ENCODE results near the gene ZNF664. TPM values are rescaled to one million over a fixed set of nuclear protein-coding genes. Genes with fewer than 3 reads are reported as not detected.

The ZNF664 gene
- total RNA-seq, 1 experiment from 2014 or later = 80.8 TPM

DNA sequence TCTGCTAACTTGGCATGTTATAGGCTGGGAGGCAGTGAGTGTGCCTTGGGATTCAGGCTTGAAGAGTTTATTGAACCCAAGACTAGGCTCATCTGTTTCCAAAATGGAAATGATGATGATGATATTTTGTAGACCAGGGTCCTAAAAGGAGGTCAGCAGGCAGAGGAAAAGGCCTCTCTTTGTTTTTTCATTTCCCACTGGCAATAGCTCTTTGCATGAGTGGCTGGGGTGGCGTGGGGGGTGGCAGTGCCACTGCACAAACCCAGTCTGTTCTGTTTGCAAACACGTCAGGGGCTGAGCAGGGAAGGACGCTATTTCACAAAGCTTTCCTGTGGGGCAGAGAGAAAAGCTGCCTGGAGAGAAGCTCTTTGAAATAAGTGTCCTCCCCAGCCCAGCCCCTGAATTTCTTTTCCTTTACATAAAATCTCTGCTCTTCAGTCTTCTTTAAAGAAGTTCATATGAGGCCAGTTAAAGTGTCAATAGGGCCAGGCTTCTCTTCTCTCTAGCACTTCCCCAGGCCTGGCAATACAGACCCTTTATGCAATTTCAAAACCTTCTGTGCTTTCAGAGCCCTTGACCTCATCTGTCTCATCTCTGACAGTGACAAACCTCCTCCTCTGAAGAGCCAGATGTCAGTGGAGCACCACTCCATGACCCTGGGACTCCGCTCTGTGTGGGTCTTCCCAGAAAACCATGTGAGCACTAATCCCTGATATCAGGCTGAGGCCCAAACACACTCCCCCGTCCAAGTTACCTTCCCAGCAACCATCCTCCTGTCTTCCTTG lies 72.8 kb downstream of the ZNF664 start:
- Histone ChIP-seq H3K79me2 (ENCODE audit: low read length) (no peaks in the 10 kb centered on the region), H3K4me3 (ENCODE audit: low read length) (no peak overlapping the region), H3F3A (ENCODE audit: low read length, unreplicated experiment) (no peaks in the 10 kb centered on the region), H3K27me3 (ENCODE audit: low read length) (no peaks in the 10 kb centered on the region), H3K4me1 (ENCODE audit: insufficient read depth, low read length) (no peaks in the 10 kb centered on the region), H4K20me1 (ENCODE audit: low read length) (no peaks in the 10 kb centered on the region), H3K27ac (ENCODE audit: low read length) (no peak overlapping the region), H2AFZ (ENCODE audit: low read length) (no peak overlapping the region), H3K9ac (ENCODE audit: low read length) (no peak overlapping the region), H3K4me2 (ENCODE audit: low read length) (no peak overlapping the region), H3K9me3 (ENCODE audit: low read length) (peaks cover 16% of the 10 kb centered on the region), H3K36me3 (ENCODE audit: low read depth, low read length) (no peaks in the 10 kb centered on the region), H3K9me2 (replicated peaks; ENCODE audit: low read length) (no peaks in the 10 kb centered on the region)
- ChIA-PET CTCF (no interaction called here), POLR2A (ENCODE audit: unreplicated experiment) (no interaction called here)
- ATAC-seq = no peak
- no TSS peak for BruUV-seq (replicated peaks)
- DNase-seq = no peak
- intact Hi-C loops (cut with micrococcal nuclease) = no loop called here
- TF ChIP-seq CTCF (conservative IDR thresholded peaks at IDR 0.05; ENCODE audit: low read depth, low read length) (no peak), EZH2 (IDR thresholded peaks at IDR 0.05; ENCODE audit: low read length, unreplicated experiment) (no peak), EZH2phosphoT487 (IDR thresholded peaks at IDR 0.05; ENCODE audit: borderline replicate concordance, low read length) (no peak)

- no TSS peak for BruUV-seq (replicated peaks)
- Histone ChIP-seq H3K4me3 (ENCODE audit: low read length) (no peak overlapping the region), H2AFZ (ENCODE audit: low read length) (no peak overlapping the region), H3K4me1 (ENCODE audit: insufficient read depth, low read length) (no peaks in the 10 kb centered on the region), H3K27me3 (ENCODE audit: low read length) (no peaks in the 10 kb centered on the region), H3F3A (ENCODE audit: low read length, unreplicated experiment) (no peaks in the 10 kb centered on the region), H3K4me2 (ENCODE audit: low read length) (no peak overlapping the region), H3K9ac (ENCODE audit: low read length) (no peak overlapping the region), H3K9me3 (ENCODE audit: low read length) (peaks cover 16% of the 10 kb centered on the region), H3K9me2 (replicated peaks; ENCODE audit: low read length) (no peaks in the 10 kb centered on the region), H3K27ac (ENCODE audit: low read length) (no peak overlapping the region), H3K79me2 (ENCODE audit: low read length) (no peaks in the 10 kb centered on the region), H3K36me3 (ENCODE audit: low read depth, low read length) (no peaks in the 10 kb centered on the region), H4K20me1 (ENCODE audit: low read length) (no peaks in the 10 kb centered on the region)
- intact Hi-C loops (cut with micrococcal nuclease) = no loop called here
- no peak for TF ChIP-seq CTCF (conservative IDR thresholded peaks at IDR 0.05; ENCODE audit: low read depth, low read length)
- TF ChIP-seq EZH2 (IDR thresholded peaks at IDR 0.05; ENCODE audit: low read length, unreplicated experiment) = no peak
- no peak for TF ChIP-seq EZH2phosphoT487 (IDR thresholded peaks at IDR 0.05; ENCODE audit: borderline replicate concordance, low read length)
- POLR2A ChIA-PET (ENCODE audit: unreplicated experiment) = no interaction called here
- DNase-seq = peak; percentile 48
- CTCF ChIA-PET = no interaction called here
- peak; percentile 27; the same call in 1 of the 2 replicates for ATAC-seq
Observed at GRCh38 chr12:124046456-124046740, 73.4 kb downstream of the ZNF664 start.

DNA sequence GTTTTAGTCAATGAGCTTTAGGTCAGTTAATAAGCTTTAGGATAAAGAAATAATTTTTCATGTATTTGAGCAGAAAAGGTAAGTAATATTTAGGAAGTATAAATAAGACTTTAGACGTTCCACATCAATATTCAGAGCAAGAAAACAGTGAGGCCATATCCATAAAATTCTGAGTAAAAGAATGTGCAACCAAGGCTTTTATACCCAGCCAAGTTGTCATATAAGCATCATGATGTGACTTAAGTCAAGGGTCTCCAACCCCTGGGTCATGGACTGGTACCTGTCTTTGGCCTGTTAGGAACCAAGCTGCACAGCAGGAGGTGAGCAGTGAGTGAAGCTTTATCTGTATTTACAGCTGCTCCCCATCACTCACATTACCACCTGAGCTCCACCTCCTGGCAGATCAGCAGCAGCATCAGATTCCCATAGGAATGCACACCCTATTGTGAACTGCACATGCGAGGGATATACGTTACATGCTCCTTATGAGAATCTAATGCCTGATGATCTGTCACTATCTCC lies 74.1 kb downstream of the ZNF664 start:
- H3K36me3 ChIP-seq (ENCODE audit: low read depth, low read length) = no peaks in the 10 kb centered on the region
- H4K20me1 ChIP-seq (ENCODE audit: low read length) = no peaks in the 10 kb centered on the region
- POLR2A ChIA-PET (ENCODE audit: unreplicated experiment) = no interaction called here
- DNase-seq = no peak
- CTCF ChIA-PET = no interaction called here
- H3K9ac ChIP-seq (ENCODE audit: low read length) = no peak overlapping the region
- H3K27me3 ChIP-seq (ENCODE audit: low read length) = no peaks in the 10 kb centered on the region
- H3F3A ChIP-seq (ENCODE audit: low read length, unreplicated experiment) = no peaks in the 10 kb centered on the region
- intact Hi-C loops (cut with micrococcal nuclease) = no loop called here
- TF ChIP-seq CTCF (conservative IDR thresholded peaks at IDR 0.05; ENCODE audit: low read depth, low read length) (no peak), EZH2 (IDR thresholded peaks at IDR 0.05; ENCODE audit: low read length, unreplicated experiment) (no peak), EZH2phosphoT487 (IDR thresholded peaks at IDR 0.05; ENCODE audit: borderline replicate concordance, low read length) (no peak)
- no peak overlapping the region for H3K4me2 ChIP-seq (ENCODE audit: low read length)
- H3K4me1 ChIP-seq (ENCODE audit: insufficient read depth, low read length) = no peaks in the 10 kb centered on the region
- no peak overlapping the region for H2AFZ ChIP-seq (ENCODE audit: low read length)
- H3K9me2 ChIP-seq (replicated peaks; ENCODE audit: low read length) = no peaks in the 10 kb centered on the region
- peaks cover 16% of the 10 kb centered on the region for H3K9me3 ChIP-seq (ENCODE audit: low read length)
- no peaks in the 10 kb centered on the region for H3K79me2 ChIP-seq (ENCODE audit: low read length)
- H3K4me3 ChIP-seq (ENCODE audit: low read length) = no peak overlapping the region
- H3K27ac ChIP-seq (ENCODE audit: low read length) = no peak overlapping the region
- BruUV-seq (replicated peaks) = no TSS peak
- no peak for ATAC-seq
